AG08395 (cell line): Measurements from ENCODE around the gene BBS4.

Experiments
- DNase-seq: peaks from one replicate; pipeline ENCODE4 v3.0.0; 2012; ENCODE audit warnings: mixed read lengths, low spot score

The BBS4 gene

DNA sequence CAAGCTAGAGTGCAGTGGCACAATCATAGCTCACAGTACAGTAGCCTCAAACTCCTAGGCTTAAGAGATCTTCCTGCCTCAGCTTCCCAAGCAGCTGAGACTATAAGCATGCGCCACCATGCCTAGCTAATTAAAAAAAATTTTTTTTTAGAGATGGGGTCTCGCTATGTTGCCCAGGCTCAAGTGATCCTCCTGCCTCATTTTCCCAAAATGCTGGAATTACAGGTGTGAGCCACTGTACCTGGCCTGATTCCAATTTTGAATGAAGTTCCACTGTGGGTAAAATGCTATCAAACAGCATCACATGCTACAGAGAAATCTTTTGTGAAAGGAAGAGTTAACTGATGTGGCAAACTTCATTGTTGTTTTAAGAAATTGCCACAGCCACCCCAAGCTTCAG, 80.0 kb downstream of the BBS4 start:
- DNase-seq: no peak

DNA sequence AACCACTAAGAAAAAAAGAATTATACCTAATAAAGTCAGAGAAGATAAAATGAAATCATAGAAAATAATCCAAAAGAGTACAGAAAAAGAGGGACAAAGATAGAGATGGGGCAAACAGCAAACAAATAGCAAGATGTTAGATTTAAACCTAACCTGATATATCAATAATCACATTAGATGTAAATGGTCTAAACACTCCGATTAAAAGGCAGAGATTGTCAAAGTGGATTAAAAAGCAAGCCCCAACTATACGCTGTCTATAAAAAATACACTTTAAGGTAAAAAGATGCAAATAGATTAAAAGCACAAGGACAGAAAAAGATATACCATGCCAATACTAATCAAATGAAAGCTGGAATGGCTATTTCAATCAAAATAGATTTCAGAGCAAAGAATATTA, 80.8 kb downstream of the BBS4 start:
- no peak for DNase-seq

- no peak for DNase-seq
Measured at GRCh38 chr15:72770673-72771328, 84.8 kb downstream of the BBS4 start.

DNA sequence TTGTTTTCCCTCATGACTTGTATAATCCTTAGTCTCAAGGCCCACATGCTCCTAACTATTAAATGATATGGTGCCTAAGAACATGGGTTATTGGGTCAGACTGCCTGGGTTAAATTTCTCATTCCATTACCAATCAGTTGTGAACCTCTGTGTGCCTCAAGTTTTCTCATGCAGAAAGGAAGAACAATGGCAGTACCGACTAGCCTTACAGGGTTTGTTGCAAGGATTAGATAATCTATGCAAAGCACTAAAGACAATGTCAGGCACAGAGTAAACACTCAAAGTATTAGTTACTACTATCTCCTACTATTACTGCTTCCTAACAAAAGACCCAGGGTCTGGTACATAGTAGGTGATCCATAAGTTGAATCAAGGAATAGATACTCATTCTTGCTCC, 85.3 kb downstream of the BBS4 start:
- no peak for DNase-seq

DNA sequence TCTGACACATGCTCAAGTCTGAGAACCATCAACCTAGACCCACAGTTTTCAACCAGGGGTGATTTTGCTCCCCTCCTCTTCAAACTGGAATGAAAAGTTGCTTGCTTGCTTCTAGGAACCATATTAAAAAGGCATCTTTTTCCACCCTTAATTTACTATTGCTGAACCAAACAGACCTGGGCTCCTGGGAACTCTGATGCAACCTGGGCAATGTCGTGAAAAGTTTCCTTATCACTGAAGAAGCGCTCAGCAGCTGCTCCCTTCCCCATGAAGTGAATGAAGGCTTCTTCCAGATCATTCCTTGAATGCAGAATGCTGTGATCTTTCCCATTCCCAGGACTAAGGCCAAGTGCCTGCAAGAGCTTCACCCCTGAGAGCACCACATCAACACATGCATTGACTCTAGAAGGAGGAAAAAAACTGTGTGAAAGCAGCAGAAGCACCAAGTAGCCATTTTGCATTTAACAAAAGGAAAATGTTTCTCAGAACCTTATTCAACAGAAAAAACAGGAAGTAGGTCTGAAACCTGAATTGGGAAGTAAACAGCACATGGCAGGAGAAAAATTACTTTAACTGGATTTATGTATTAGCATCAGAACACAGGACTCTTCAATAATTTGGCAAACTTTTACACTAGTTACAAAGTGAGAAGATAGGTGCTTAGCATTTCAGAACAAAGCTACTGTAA, 88.8 kb downstream of the BBS4 start:
- no peak for DNase-seq

GRCh38 chr15:72778796-72779195, 92.8 kb downstream of the BBS4 start:
- no peak for DNase-seq

DNA sequence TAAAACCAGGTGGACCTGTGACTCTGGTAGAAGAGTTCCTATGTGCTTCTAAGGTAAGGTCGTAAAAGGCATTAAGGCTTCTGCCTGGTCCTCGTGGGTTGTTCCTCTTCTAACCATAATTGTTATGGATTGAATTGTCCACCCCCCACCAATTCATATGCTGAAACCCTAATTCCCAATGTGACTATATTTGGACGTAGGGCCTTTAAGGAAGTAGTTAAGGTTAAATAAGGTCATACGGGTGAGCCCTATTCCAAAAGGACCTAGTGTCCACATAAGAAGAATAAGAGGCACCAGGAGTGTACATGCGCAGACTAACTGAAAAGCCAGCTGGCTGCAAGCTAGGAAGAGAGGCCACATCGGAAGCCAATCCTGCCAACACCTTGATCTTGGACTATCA, 95.6 kb downstream of the BBS4 start:
- DNase-seq: no peak

DNA sequence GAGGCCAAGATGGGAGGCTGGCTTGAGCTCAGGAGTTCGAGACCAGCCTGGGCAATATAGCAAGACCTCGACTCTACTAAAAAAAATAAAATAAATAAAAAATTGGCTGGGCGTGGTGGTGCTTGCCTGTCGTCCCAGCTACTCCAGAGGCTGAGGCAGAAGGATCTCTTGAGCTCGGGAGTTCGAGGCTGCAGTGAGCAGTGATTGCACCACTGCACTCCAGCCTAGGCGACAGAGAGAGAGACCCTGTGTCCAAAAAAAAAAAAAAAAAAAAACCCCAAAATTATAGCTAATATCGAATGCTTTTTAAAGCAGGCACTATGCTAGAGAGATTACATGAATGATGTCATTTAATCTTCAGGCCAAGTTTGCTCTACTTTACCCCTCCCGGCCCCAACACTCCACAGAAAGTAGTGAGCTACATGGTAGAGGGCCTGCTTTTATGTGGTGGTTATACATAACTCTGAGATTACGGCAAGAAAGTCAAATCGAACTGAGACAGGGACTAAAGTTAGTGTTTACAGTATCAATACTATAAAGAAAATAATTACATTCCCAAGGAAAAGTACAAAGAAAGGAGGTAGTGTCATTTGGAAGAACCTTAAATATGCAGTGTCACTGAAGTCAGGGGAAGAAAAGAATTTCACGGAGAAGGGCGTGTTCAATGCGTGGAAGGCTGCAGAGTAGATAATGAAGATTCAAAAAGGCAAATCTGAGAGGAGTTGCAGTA, 96.4 kb downstream of the BBS4 start:
- peak; percentile 13 for DNase-seq

GRCh38 chr15:72783004-72783639, 97.1 kb downstream of the BBS4 start:
- peak; percentile 20 for DNase-seq

DNA sequence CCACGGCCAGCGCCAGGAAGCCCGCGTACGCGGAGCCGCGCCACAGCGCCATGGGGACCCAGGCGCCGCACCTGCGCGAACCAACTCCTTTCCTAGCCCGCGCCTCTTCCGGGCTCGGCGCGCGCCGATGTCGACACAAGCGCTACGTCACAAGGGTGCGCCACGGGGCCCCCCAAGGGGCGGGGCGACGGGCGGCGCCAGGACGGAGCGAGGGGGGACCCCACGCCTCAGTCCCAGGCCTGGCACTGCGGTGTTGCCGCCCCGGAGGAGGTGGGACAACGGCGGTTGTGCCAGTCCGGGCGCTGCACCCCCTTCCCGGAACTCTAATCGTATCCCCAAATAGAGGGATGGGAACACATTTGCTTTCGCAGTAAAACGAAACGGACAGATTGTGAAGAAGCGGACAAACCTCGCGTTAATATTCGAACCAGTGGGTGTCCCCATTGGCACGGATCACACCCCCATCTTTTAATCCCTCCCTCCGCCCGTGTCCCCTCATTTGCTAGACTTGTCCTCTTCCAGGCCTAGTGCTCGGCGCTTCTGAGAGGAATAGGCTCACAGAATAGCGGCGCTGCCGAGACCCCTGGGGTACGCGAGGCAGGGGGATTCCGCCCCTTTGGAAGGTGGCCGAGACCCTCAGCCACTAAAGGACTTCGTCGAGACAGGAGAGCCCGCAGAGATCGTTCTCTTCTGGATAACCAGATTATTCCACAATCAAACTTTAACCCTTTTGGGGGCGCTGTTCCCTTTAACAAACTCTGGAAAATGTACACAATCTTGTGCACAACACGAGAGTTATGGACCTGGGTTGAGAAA, 97.8 kb downstream of the BBS4 start, which contains the start of gene ADPGK:
TSS of gene ADPGK (minus strand) at position 119 of the 816 bp plus-strand sequence. CDS start at position 52, 67 bp downstream.
- DNase-seq: peak; percentile 98

DNA sequence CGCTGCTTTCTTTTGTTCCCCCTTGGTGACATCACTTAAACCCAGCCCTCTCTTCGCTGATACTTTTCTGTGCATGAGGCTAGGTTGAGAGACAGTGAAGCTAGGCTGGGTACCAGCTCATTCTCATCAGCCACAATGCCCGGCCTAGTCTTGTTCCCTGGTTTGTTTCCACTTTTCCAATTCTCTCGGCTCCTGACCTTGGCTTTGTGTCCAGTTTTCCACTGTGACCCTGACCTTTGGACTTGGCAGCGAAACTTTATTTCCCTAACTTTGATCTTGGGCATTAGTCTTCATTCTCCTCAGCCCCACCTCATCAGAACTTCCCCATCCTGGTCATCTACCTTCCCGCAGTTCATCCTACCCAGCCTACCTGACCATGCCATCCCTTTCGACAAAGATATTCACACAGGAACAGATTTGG, 98.5 kb downstream of the BBS4 start:
- no peak for DNase-seq

DNA sequence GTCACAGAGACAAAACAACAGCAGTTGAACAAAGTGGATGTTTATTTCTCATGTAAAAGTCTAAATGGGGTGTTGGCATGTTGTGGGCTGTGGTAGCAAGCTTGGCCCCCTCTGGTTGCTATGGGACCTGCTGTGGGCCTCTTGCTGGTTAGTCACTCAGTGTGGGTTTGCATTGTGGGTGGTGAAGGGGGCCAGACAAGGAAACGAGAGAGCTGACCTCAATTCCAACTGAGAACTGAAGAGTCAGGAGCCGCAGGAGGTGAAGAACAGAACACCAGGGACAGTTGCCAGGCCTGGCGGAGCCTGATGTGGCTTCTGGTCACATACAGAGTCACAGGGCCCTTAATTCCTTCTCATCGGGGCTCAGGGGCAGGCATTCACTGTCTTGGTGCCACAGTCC, 99.4 kb downstream of the BBS4 start:
- peak; percentile 50 for DNase-seq

DNA sequence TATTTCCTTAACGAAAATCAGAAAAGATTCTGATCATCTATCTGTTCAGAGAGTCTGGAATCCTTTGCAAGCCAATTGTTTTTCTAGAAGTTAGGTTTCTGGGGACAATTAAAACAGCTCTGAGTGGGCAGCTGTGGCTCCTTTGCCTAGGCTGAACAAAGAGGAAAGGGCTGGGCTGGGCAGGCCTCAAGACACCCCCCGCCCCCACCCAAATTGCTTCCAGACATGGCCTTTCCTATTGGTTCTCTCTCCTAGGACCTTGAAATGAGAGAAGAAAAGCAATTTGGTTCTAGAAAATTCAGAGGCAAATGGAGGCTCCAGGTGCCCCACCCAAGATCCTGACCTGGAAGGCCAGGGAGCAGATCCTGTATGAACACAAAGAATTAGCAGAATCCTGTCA, 99.8 kb downstream of the BBS4 start:
- DNase-seq: no peak

- DNase-seq: no peak
Measured at GRCh38 chr15:72786242-72786641, 100.2 kb downstream of the BBS4 start.

DNA sequence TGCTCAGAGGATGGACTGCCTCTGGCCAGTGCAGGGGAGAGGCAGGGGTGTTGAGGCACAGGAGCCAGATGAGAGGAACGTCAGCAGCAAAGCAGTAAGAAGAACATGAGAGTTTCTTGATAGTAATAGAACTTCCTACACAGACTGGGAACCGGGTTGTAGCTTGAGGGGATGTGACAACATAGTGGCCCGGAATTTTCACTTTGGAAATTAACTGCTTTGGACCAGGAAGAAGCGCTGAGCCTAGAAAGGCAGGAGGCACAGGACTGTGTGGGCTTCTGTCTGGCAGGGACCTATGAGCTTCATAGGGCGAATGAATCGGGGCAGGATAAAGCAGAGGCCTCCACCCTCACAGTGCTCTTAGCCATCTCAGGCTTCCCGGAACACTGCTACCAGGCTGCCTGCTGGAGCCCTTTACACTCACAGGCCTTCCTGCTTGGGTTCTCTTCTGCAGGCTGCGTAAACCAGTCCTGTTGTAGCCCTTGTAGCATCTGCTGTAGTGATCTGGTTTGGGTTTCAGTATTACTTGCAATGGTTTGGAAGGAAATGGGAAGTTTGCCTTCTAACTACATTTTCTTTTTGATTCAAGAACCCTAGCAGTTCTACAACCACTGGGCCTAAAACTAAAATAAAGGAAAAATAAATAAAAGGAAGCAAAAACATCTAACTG, 100.8 kb downstream of the BBS4 start:
- no peak for DNase-seq

DNA sequence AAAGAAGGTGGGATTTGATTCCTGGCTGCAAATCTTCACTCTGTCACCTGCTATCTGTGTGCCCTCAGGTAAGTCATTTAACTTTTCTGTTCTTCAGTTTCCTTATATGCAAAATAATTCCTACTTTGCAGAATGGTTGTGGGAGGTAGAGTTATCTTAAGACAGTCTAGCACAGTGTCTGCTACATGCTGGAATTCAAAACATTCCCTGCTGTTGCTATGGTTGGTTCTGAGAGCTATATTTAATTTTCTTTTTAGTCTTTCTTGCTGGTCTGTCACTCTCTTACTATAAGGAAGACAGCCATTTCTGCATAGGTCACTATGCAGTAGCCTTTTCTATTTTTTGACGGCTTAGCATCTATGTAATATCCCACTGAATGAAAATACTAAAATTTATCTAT, 101.5 kb downstream of the BBS4 start:
- DNase-seq: no peak
